ENCODE measurements around the gene MSANTD7.
"Not testable (repeated sequence)": the region's sequence is repeated elsewhere in the genome, so short reads cannot be mapped to it uniquely, and the experiment has no call there.

MSANTD7 gene

GRCh38 chr10:14837757-14838581 is at the start of gene MSANTD7, which contains the start of the genes CDNF and HSPA14:
Gene MSANTD7, plus strand, starts transcription at chr10:14838306. Its CDS starts 3,979 bp downstream, at chr10:14842285.
Gene CDNF, minus strand, starts transcription at chr10:14838037. Its CDS starts 91 bp downstream, at chr10:14837946.
Gene HSPA14, plus strand, starts transcription at chr10:14838306. Its CDS starts 97 bp downstream, at chr10:14838403.
- peak; percentile 99 for DNase-seq

- no peak for DNase-seq
Measured at GRCh38 chr10:14798636-14799035, 39.5 kb upstream of the MSANTD7 start.

- no peak for DNase-seq
Measured at GRCh38 chr10:14800397-14800796, 37.7 kb upstream of the MSANTD7 start.

- no peak for DNase-seq
Measured at GRCh38 chr10:14801723-14802122, 36.4 kb upstream of the MSANTD7 start.

- DNase-seq, result no peak
Measured at GRCh38 chr10:14803827-14804226, 34.3 kb upstream of the MSANTD7 start.

- DNase-seq, result no peak
Measured at GRCh38 chr10:14806318-14806717, 31.8 kb upstream of the MSANTD7 start.

GRCh38 chr10:14810969-14811953 is 26.8 kb upstream of the MSANTD7 start:
- no peak for DNase-seq

- DNase-seq, result no peak
Measured at GRCh38 chr10:14812271-14812670, 25.8 kb upstream of the MSANTD7 start.

- DNase-seq, result peak; percentile 11
Measured at GRCh38 chr10:14815681-14816080, 22.4 kb upstream of the MSANTD7 start.

GRCh38 chr10:14816717-14817116 is 21.4 kb upstream of the MSANTD7 start:
- not testable (repeated sequence) for DNase-seq

GRCh38 chr10:14820010-14820774 is 17.9 kb upstream of the MSANTD7 start:
- DNase-seq, result no peak

- no peak for DNase-seq
Measured at GRCh38 chr10:14820775-14821154, 17.3 kb upstream of the MSANTD7 start.

- DNase-seq, result no peak
Measured at GRCh38 chr10:14821635-14822375, 16.3 kb upstream of the MSANTD7 start.

GRCh38 chr10:14822879-14823755 is 15.0 kb upstream of the MSANTD7 start:
- DNase-seq, result peak; percentile 61

GRCh38 chr10:14823966-14824365 is 14.1 kb upstream of the MSANTD7 start:
- DNase-seq, result no peak

GRCh38 chr10:14826076-14826829 is 11.9 kb upstream of the MSANTD7 start:
- no peak for DNase-seq

- DNase-seq, result no peak
Measured at GRCh38 chr10:14833106-14833505, 5.0 kb upstream of the MSANTD7 start.

GRCh38 chr10:14836208-14836607 is 1.9 kb upstream of the MSANTD7 start:
- no peak for DNase-seq

- DNase-seq, result peak; percentile 49
Measured at GRCh38 chr10:14837003-14837756, 926 bp upstream of the MSANTD7 start.
